GM12878 (cell line): ENCODE results near the gene HELZ. TPM values are rescaled to one million over a fixed set of nuclear protein-coding genes. Genes with fewer than 3 reads are reported as not detected.

Experiments
- ATAC-seq: fragments of 200-7000 bp; cut with Tn5 transposase; 3 replicates; pipeline ENCODE4 v1.9.1; 2020; ENCODE audit warnings: mild to moderate bottlenecking, moderate library complexity
- BruUV-seq: library from RNA; stranded (reverse); fragments of 400-500 nt; replicated peaks from 2 replicates; lab custom pipeline; 2021; lab: Mats Ljungman, UMichigan
- CTCF ChIA-PET: fragments of 300-600 bp; sonication (Branson Sonifier 250); formaldehyde crosslinking; extraction: SDS; loops from one replicate; lab custom pipeline; 2021; ENCODE audit warnings: inconsistent platforms; lab: Yijun Ruan, JAX
- POLR2A ChIA-PET: fragments of 350-600 bp; formaldehyde crosslinking; extraction: SDS; loops from one replicate; lab custom pipeline; 2021; ENCODE audit warnings: inconsistent platforms; lab: Charles Lee
- RAD21 ChIA-PET: fragments of 300-600 bp; sonication (Branson Sonifier 250); formaldehyde crosslinking; loops from one replicate; lab custom pipeline; 2023; ENCODE audit warnings: antibody characterized with exemption; ENCODE audit not compliant: unreplicated experiment; lab: Charles Lee
- SMC1A ChIA-PET: fragments of 300-600 bp; sonication (Branson Sonifier 250); formaldehyde crosslinking; loops from one replicate; lab custom pipeline; 2023; ENCODE audit not compliant: unreplicated experiment, uncharacterized antibody; lab: Charles Lee
- DNase-seq: peaks from one replicate; pipeline ENCODE4 v3.0.0-alpha.2; 2011; ENCODE audit warnings: low read depth, low spot score
- FAIRE-seq: peaks from 3 replicates; lab custom pipeline; 2011; peaks lifted over from hg19 to GRCh38; lab: Jason Lieb, UNC
- H2AFZ ChIP-seq: 2 replicates; pipeline ENCODE4 v1.6.0; 2011; ENCODE audit warnings: low read depth, low read length, control low read depth; ENCODE audit not compliant: control insufficient read depth
- H3K27ac ChIP-seq: 2 replicates; pipeline ENCODE4 v1.5.1; 2011; ENCODE audit warnings: control low read depth; ENCODE audit not compliant: control insufficient read depth, insufficient read depth
- H3K27me3 ChIP-seq, 2 experiments: replicated peaks in 1 of 2; 2 replicates each; pipeline versions ENCODE4 v1.6.0 to v1.6.1; 2011; ENCODE audit warnings: low read length in 1 of 2; ENCODE audit not compliant: control insufficient read depth in 2 of 2, insufficient read depth in 2 of 2
- H3K36me3 ChIP-seq, 2 experiments: 2 replicates each; pipeline ENCODE4 v1.5.1; 2011; ENCODE audit warnings: low read length in 1 of 2; ENCODE audit not compliant: control insufficient read depth in 2 of 2, insufficient read depth in 2 of 2
- H3K4me1 ChIP-seq: 2 replicates; pipeline ENCODE4 v1.6.1; 2011; ENCODE audit warnings: mild to moderate bottlenecking, low read length, moderate library complexity, mixed read lengths; ENCODE audit not compliant: control insufficient read depth, insufficient read depth
- H3K4me2 ChIP-seq: 2 replicates; pipeline ENCODE4 v1.6.0; 2011; ENCODE audit warnings: control low read depth; ENCODE audit not compliant: control insufficient read depth, insufficient read depth
- H3K4me3 ChIP-seq: fragments of 200-600 bp; sonication (generic); 2 replicates; pipeline ENCODE4 v1.5.1; 2016
- H3K79me2 ChIP-seq: 2 replicates; pipeline ENCODE4 v1.6.0; 2011; ENCODE audit warnings: low read length; ENCODE audit not compliant: control insufficient read depth, insufficient read depth
- H3K9ac ChIP-seq: 2 replicates; pipeline ENCODE4 v1.8.0; 2011; ENCODE audit warnings: low read length, control low read depth, mixed read lengths; ENCODE audit not compliant: control insufficient read depth, insufficient read depth
- H3K9me3 ChIP-seq: replicated peaks from 3 replicates; pipeline ENCODE4 v1.5.1; 2011; ENCODE audit warnings: mild to moderate bottlenecking, low read length; ENCODE audit not compliant: control insufficient read depth, insufficient read depth
- H4K20me1 ChIP-seq: 2 replicates; pipeline ENCODE4 v1.6.0; 2011; ENCODE audit not compliant: control insufficient read depth, insufficient read depth
- BCL11A ChIP-seq: IDR thresholded peaks from 2 replicates; pipeline ENCODE4 v1.6.1; 2011; ENCODE audit warnings: low read depth, low read length
- CHD1 ChIP-seq: IDR thresholded peaks from 2 replicates; pipeline ENCODE4 v1.6.1; 2012; ENCODE audit warnings: low read depth, low read length, improper control_type of control experiment
- EED ChIP-seq: sonication (generic); IDR thresholded peaks from 2 replicates; pipeline ENCODE4 v1.6.1; 2016; ENCODE audit warnings: antibody characterized with exemption, low read depth
- ESRRA ChIP-seq: IDR thresholded peaks from 2 replicates; pipeline ENCODE4 v1.6.1; 2012; ENCODE audit warnings: mild to moderate bottlenecking, low read length, improper control_type of control experiment
- FOS ChIP-seq: IDR thresholded peaks from 3 replicates; pipeline ENCODE4 v1.6.1; 2011; ENCODE audit warnings: borderline replicate concordance; ENCODE audit not compliant: insufficient read length; ENCODE audit errors: extremely low read depth
- FOXK2 ChIP-seq: fragments of 450-650 bp; IDR thresholded peaks from 2 replicates; pipeline ENCODE4 v1.6.1; 2017; ENCODE audit warnings: mild to moderate bottlenecking, moderate library complexity
- IRF4 ChIP-seq: IDR thresholded peaks from 2 replicates; pipeline ENCODE4 v1.6.1; 2011; ENCODE audit warnings: low read depth, low read length
- MYB ChIP-seq: fragments of 150-350 bp; IDR thresholded peaks from 2 replicates; pipeline ENCODE4 v1.6.1; 2014; ENCODE audit warnings: mild to moderate bottlenecking, low read depth, low read length, borderline replicate concordance
- SIX5 ChIP-seq: IDR thresholded peaks from 2 replicates; pipeline ENCODE4 v1.6.1; 2011; ENCODE audit warnings: mild to moderate bottlenecking, low read depth, low read length, moderate library complexity; ENCODE audit not compliant: severe bottlenecking
- SUZ12 ChIP-seq: fragments of 200-600 bp; sonication (generic); IDR thresholded peaks from one replicate; pipeline ENCODE4 v1.6.1; 2018; ENCODE audit warnings: antibody characterized with exemption, mild to moderate bottlenecking; ENCODE audit not compliant: unreplicated experiment
- TAF1 ChIP-seq: IDR thresholded peaks from 2 replicates; pipeline ENCODE4 v1.6.1; 2011; ENCODE audit warnings: mild to moderate bottlenecking, low read depth, low read length, borderline replicate concordance
- TCF7 ChIP-seq: IDR thresholded peaks from 2 replicates; pipeline ENCODE4 v1.6.1; 2014; ENCODE audit warnings: antibody characterized with exemption, borderline replicate concordance
- ZBTB11 ChIP-seq: fragments of 450-650 bp; formaldehyde crosslinking; IDR thresholded peaks from 2 replicates; pipeline ENCODE4 v1.5.0; 2022; ENCODE audit warnings: mild to moderate bottlenecking, missing genetic modification characterization
- ZZZ3 ChIP-seq: IDR thresholded peaks from 2 replicates; pipeline ENCODE4 v1.6.1; 2011; ENCODE audit warnings: low read depth; ENCODE audit not compliant: control insufficient read depth, insufficient read length
- WGBS: methylation state at CpG from one replicate; pipeline ENCODE4 v1.1.6; 2016; ENCODE audit warnings: low lambda C conversion rate; ENCODE audit not compliant: insufficient replicate concordance, insufficient coverage; ENCODE audit errors: missing lambda C conversion rate; 5-methylcytosine and 5-hydroxymethylcytosine counted together
- in situ Hi-C: fragments of 300-500 bp; cut with MboI; formaldehyde crosslinking; loops from 9 replicates; pipeline ENCODE4 v1.14.3; 2018; ENCODE audit warnings: mixed read lengths
- intact Hi-C: fragments of 100-400 bp; cut with micrococcal nuclease; formaldehyde crosslinking; loops from one replicate; pipeline ENCODE4 v1.14.2; 2022; ENCODE audit not compliant: unreplicated experiment
- polyA plus RNA-seq, 11 experiments: library from polyadenylated mRNA; depleted of rRNA in 4 of 11; unstranded in 6 of 11; stranded (reverse) in 5 of 11; fragments of >200 nt; fragmentation: Nextera tagmentation in 4 of 11; fragmentation: Illumina TruSeq in 1 of 11; extraction: Ambion mirVana in 4 of 11; extraction: Trizol in 1 of 11; gene quantifications; 1 replicate in 1 of 11; 2 replicates in 10 of 11; pipeline versions ENCODE4 v1.2.1 to v1.2.3, GENCODE V29; 2011 to 2016; ENCODE audit warnings: inconsistent platforms in 2 of 11, missing spikeins in 2 of 11, low read depth in 1 of 11
- total RNA-seq, 4 experiments: library from RNA; depleted of rRNA in 3 of 4; stranded (reverse); fragments of >200 nt in 3 of 4; fragmentation: Illumina TruSeq in 1 of 4; extraction: Trizol in 1 of 4; gene quantifications; 2 replicates each; pipeline versions ENCODE4 v1.2.1 to v1.2.3, GENCODE V29; 2013 to 2021
- TF ChIP-seq, protein P1 (sequence below): fragments of 150-350 bp; IDR thresholded peaks from 2 replicates; pipeline ENCODE4 v1.6.1; 2014; ENCODE audit warnings: mild to moderate bottlenecking, low read depth, low read length

The HELZ gene
- total and polyA plus RNA-seq, 10 of the 15 experiments (the other 5 are each of a cell fraction or from before 2014, with no cell fraction given): 1.5 to 36.8 (median 19.1) TPM

- ChIA-PET POLR2A (no interaction called here), CTCF (no interaction called here)
- no peaks in the 10 kb centered on the region for H3K36me3 ChIP-seq
- no peak overlapping the region for H3K4me3 ChIP-seq
- intact Hi-C loops: no loop called here
- no peaks in the 10 kb centered on the region; a peak in 1 of 4 replicates for H3K27me3 ChIP-seq
- no peaks in the 10 kb centered on the region for H3K4me1 ChIP-seq
- FAIRE-seq: no peak
- 47% methylated on average over 7 of the region's 7 CpGs for WGBS
- H3K9ac ChIP-seq: no peak overlapping the region
- no TSS peak for BruUV-seq
- no peaks in the 10 kb centered on the region for H4K20me1 ChIP-seq
- TF ChIP-seq SUZ12 (no peak), SIX5 (no peak), FOXK2 (no peak), ESRRA (no peak), EED (no peak), MYB (no peak), BCL11A (no peak)
- TF ChIP-seq, all 136 proteins: peak for 0
- H3K79me2 ChIP-seq: no peaks in the 10 kb centered on the region
- SMC1A ChIA-PET: interaction anchor here (1.0 kb wide), 1 partner anchor 8 kb away, joined by 4 read pairs; no protein-coding TSS in a partner anchor
- no peak overlapping the region for H2AFZ ChIP-seq
- no peak overlapping the region for H3K27ac ChIP-seq
- H3K4me2 ChIP-seq: no peak overlapping the region
- ATAC-seq (no peak), DNase-seq (no peak)
- no peaks in the 10 kb centered on the region for H3K9me3 ChIP-seq
- in situ Hi-C loops: no loop called here
- RAD21 ChIA-PET: no interaction called here
Measured at GRCh38 chr17:67279115-67279514, 34.1 kb upstream of the HELZ start.

DNA sequence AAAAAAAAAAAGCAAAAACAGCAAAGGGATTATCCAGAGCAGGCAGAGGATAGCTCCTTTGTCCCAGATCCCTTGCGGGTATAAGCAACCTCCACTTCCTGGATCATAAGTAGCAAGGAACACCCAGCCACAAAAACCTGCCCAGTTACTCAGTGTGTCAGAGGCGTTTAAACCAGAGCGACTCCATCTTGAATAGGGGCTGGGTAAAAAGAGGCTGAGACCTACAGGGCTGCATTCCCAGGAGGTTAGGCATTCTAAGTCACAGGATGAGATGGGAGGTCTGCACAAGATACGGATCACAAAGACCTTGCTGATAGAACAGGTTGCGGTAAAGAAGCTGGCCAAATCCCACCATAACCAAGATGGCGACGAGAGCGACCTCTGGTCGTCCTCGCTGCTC lies 33.4 kb upstream of the HELZ start:
- Histone ChIP-seq H3K4me3 (no peak overlapping the region), H2AFZ (no peak overlapping the region), H3K27me3 (no peaks in the 10 kb centered on the region; a peak in 1 of 4 replicates), H3K27ac (no peak overlapping the region), H4K20me1 (no peaks in the 10 kb centered on the region), H3K36me3 (no peaks in the 10 kb centered on the region), H3K79me2 (no peaks in the 10 kb centered on the region), H3K9me3 (no peaks in the 10 kb centered on the region), H3K4me1 (no peaks in the 10 kb centered on the region), H3K4me2 (no peak overlapping the region), H3K9ac (no peak overlapping the region)
- intact Hi-C loops: no loop called here
- ATAC-seq (no peak), DNase-seq (no peak), FAIRE-seq (no peak)
- ChIA-PET CTCF (no interaction called here), POLR2A (no interaction called here), RAD21 (no interaction called here), SMC1A (interaction anchor here (1.0 kb wide), 1 partner anchor 9 kb away, joined by 4 read pairs; no protein-coding TSS in a partner anchor)
- no TSS peak for BruUV-seq
- in situ Hi-C loops: no loop called here
- 79% methylated on average over 10 of the region's 10 CpGs for WGBS
- TF ChIP-seq ZBTB11: no peak
- no peak for TF ChIP-seq ZZZ3
- TF ChIP-seq, protein P1, sequence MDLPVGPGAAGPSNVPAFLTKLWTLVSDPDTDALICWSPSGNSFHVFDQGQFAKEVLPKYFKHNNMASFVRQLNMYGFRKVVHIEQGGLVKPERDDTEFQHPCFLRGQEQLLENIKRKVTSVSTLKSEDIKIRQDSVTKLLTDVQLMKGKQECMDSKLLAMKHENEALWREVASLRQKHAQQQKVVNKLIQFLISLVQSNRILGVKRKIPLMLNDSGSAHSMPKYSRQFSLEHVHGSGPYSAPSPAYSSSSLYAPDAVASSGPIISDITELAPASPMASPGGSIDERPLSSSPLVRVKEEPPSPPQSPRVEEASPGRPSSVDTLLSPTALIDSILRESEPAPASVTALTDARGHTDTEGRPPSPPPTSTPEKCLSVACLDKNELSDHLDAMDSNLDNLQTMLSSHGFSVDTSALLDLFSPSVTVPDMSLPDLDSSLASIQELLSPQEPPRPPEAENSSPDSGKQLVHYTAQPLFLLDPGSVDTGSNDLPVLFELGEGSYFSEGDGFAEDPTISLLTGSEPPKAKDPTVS: no peak
- TF ChIP-seq CHD1: no peak
- TF ChIP-seq FOS: no peak
- TF ChIP-seq BCL11A: no peak
- no peak for TF ChIP-seq TCF7
- no peak for TF ChIP-seq TAF1
- no peak for TF ChIP-seq IRF4
- TF ChIP-seq SIX5: no peak
